GM19023 (cell line): ENCODE results near the gene CLEC18B.
"Not testable (repeated sequence)": the region's sequence is repeated elsewhere in the genome, so short reads cannot be mapped to it uniquely, and the experiment has no call there.

Experiments used
- ATAC-seq: cut with Tn5 transposase; IDR thresholded peaks from one replicate; pipeline ENCODE4 v1.9.1; 2021; ENCODE audit warnings: mild to moderate bottlenecking, moderate library complexity; ENCODE audit not compliant: unreplicated experiment

Gene CLEC18B

DNA sequence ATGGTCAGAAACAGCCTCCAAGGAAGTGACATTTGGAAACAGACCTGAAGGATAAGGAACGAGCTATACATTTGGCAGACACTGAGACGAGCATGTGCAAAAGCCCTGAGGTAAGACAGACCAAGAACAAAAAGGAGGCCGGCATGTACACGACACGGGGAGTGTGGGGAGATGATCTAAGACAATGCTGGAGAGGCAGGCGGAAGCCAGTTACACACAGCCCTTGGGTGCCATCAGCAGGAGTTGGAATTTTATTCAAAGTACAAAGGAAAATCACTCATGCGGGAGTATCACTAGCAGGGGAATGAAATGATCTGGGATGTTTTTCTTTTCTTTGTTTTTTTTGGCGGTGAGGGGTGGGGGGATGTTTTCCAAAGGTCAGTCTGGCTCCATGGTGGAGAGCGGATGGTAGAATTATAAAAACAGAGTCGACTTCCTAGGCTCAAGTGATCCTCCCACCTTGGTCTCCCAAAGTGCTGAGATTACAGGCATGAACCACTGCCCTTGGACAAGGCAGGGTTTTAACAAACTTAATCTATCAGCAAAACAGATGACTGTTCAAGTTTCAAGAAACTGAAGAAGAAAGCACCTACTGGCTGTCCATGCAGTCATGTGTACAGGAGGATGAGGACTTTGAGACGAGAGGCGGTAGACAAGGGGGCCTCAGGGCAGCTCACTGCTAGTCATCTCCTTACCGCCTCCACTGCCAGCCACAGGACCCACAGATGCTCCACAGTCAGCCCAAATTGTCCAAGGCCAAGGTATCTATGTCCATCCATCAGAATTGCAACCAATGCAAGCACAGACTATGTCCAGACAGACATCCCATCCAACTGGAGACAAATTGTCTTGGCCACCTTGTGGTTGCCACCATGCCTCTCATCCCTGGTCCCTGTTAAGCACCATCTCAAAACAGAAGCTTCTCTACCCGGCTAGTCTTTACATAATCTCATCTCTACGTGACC, 59.4 kb downstream of the CLEC18B start:
- not testable (repeated sequence) for ATAC-seq
